ENCODE results near the gene SLC17A8.

SLC17A8 gene

DNA sequence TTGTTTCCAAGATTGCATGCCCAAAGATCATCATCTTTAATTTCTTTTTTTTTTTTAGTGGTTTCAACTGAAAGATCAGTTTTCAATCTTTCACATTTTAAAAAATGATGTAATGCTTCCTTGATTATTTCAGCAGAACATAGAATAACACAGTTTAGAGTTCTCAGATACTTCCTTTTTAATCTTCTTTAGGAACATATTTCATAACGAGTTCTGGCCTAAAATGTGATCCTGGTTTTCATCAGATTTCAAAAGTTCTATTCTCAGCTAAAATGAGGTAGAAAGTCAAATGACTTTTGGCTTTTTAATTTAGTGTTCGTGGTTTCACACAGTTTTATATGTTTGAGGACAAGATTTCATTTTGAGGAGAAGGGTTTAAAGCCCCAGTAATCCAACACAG is 76.8 kb downstream of the SLC17A8 start:
- Histone ChIP-seq H3K36me3 (ENCODE audit: insufficient read depth, low read depth, low read length) (no peaks in the 10 kb centered on the region), H3K27ac (ENCODE audit: low read length) (no peak overlapping the region)

DNA sequence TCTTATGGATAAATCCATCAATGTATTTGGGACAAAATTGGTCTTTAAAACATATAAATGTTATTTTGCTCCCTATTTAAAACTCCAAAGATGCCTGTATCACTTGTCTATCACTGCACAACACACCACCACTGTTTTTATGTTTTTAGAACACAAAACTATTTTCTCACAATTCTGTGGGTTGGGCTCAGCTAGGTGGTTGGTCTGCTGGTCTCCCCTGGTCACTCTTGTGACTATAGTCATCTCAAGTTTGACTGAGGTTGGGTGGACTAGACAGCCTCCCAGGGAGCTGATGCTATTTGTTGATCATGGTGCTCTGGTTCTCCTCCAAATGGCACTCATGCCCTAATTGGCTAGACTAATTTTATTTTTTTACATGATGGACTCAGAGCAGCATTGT is 77.3 kb downstream of the SLC17A8 start:
- H3K27ac ChIP-seq (ENCODE audit: low read length), result no peak overlapping the region
- no peaks in the 10 kb centered on the region for H3K27me3 ChIP-seq (ENCODE audit: insufficient read depth, low read length)
- H3K4me3 ChIP-seq (ENCODE audit: low read length), result no peak overlapping the region
- H3K9me3 ChIP-seq (ENCODE audit: insufficient read depth, low read depth, low read length), result no peaks in the 10 kb centered on the region
- H3K4me1 ChIP-seq (ENCODE audit: insufficient read depth, low read length), result no peaks in the 10 kb centered on the region
- H3K36me3 ChIP-seq (ENCODE audit: insufficient read depth, low read depth, low read length), result no peaks in the 10 kb centered on the region
- H3K9ac ChIP-seq (ENCODE audit: low read depth, low read length), result no peak overlapping the region

More for the DNA sequence above, 76.8 kb downstream of the SLC17A8 start:
- H3K4me1 ChIP-seq (ENCODE audit: insufficient read depth, low read length), result no peaks in the 10 kb centered on the region
- no peaks in the 10 kb centered on the region for H3K27me3 ChIP-seq (ENCODE audit: insufficient read depth, low read length)
- H3K9ac ChIP-seq (ENCODE audit: low read depth, low read length), result no peak overlapping the region
- no peaks in the 10 kb centered on the region for H3K9me3 ChIP-seq (ENCODE audit: insufficient read depth, low read depth, low read length)
- H3K4me3 ChIP-seq (ENCODE audit: low read length), result no peak overlapping the region

DNA sequence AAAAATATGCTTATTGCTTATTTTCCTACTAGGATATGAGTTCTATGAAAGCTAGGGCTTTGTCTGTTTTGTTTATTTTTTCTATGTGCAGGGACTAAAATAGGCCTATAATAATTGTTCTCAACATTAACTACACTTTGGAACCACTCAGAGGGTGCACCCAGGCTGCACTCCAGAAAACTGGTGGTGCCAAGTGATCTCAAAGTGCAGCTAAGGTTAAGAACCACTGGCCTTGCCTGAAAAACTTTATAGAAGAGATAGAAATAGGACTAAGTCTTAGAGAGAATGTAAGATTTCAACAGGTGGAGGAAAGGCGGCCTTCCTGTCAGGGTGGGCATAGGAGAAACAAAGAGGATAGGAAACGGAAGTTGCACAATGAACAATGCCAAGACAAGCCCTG is 79.1 kb downstream of the SLC17A8 start:
- Histone ChIP-seq H3K9ac (ENCODE audit: low read depth, low read length) (no peak overlapping the region), H3K27me3 (ENCODE audit: insufficient read depth, low read length) (no peaks in the 10 kb centered on the region), H3K4me3 (ENCODE audit: low read length) (no peak overlapping the region), H3K4me1 (ENCODE audit: insufficient read depth, low read length) (no peaks in the 10 kb centered on the region), H3K36me3 (ENCODE audit: insufficient read depth, low read depth, low read length) (no peaks in the 10 kb centered on the region), H3K27ac (ENCODE audit: low read length) (no peak overlapping the region), H3K9me3 (ENCODE audit: insufficient read depth, low read depth, low read length) (no peaks in the 10 kb centered on the region)

DNA sequence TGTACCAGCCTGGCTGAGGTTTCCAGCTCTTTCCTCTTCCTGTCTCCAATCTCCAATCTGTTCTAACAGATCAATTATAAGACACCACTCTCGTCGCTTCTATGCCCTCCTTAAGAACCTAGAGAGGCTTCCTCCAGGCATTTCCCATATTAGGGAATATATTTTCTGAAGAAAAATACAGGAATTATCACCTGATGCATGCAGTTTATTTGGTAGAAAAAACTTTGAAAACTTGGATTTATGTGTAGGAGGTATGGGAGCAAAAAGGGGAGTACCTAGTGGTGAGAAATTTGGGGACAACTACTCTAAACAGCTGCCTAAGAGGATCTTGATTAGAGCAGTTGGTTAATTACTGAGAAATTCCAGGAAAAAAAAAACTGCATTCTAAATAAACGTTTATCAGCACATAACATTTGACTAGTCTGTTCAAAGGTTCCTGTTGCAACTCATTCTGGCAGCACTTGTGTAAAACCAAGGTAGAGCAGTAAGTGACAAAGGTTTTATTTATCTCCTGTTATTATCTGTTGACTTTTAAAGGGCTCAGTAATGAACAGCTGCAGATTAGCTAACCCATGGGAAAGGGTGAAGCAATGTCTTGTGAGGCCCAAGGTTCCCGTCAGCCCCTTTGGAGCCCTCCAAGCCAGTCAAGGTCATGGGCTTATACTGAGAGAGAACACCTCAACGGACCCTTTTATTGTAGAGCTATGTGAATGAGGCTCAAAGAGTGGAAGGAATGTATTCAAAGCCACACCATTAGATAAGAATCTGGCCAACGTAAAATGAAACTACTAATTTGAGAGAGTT is 80.4 kb downstream of the SLC17A8 start:
- Histone ChIP-seq H3K9ac (ENCODE audit: low read depth, low read length) (no peak overlapping the region), H3K9me3 (ENCODE audit: insufficient read depth, low read depth, low read length) (no peaks in the 10 kb centered on the region)

DNA sequence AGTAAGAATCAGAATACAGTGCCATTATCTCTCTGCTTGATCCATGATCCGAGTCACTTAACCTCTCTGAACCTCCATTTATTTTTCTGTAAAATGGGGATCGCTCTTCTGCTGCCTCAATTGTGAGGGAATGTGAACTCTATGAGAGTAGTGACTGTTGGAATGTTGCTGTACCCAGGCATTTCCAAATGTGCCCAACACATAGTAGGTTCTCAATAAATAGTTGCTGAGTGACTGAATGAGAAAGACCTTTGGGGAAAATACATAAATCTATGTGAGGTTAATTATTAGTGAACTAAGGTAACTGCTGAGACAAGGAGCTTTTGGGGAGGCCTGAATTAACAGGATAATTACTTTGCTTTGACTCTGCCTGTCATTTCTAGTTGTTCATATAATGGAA is 82.9 kb downstream of the SLC17A8 start:
- H3K4me3 ChIP-seq (ENCODE audit: low read length), result no peak overlapping the region
- no peaks in the 10 kb centered on the region for H3K36me3 ChIP-seq (ENCODE audit: insufficient read depth, low read depth, low read length)
- no peak overlapping the region for H3K27ac ChIP-seq (ENCODE audit: low read length)
- no peaks in the 10 kb centered on the region for H3K4me1 ChIP-seq (ENCODE audit: insufficient read depth, low read length)
- no peaks in the 10 kb centered on the region for H3K27me3 ChIP-seq (ENCODE audit: insufficient read depth, low read length)
- H3K9me3 ChIP-seq (ENCODE audit: insufficient read depth, low read depth, low read length), result no peaks in the 10 kb centered on the region
- H3K9ac ChIP-seq (ENCODE audit: low read depth, low read length), result no peak overlapping the region

More for the DNA sequence above, 80.4 kb downstream of the SLC17A8 start:
- H3K4me1 ChIP-seq (ENCODE audit: insufficient read depth, low read length), result no peaks in the 10 kb centered on the region
- H3K27me3 ChIP-seq (ENCODE audit: insufficient read depth, low read length), result no peaks in the 10 kb centered on the region
- H3K36me3 ChIP-seq (ENCODE audit: insufficient read depth, low read depth, low read length), result no peaks in the 10 kb centered on the region
- no peak overlapping the region for H3K27ac ChIP-seq (ENCODE audit: low read length)
- no peak overlapping the region for H3K4me3 ChIP-seq (ENCODE audit: low read length)

DNA sequence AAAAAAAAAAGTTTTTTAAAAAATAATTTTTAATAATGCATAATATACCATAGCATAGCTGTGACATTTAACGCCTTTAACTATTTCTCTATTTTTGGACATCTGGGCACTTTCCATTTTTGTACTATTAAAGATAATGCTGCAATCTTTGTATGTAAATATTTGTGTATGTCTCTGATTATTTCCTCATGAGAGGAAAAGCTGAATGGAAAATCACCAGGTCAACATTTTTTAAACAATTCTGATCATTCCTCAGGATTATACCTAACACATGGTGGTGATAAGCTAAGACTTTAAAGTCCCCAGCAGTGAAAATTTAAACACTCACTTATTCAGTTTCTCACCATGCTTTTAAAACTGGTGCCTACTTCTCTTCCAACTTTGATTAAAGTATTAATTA is 85.5 kb downstream of the SLC17A8 start:
- Histone ChIP-seq H3K27ac (ENCODE audit: low read length) (no peak overlapping the region), H3K27me3 (ENCODE audit: insufficient read depth, low read length) (no peaks in the 10 kb centered on the region), H3K4me3 (ENCODE audit: low read length) (no peak overlapping the region), H3K9me3 (ENCODE audit: insufficient read depth, low read depth, low read length) (no peaks in the 10 kb centered on the region), H3K36me3 (ENCODE audit: insufficient read depth, low read depth, low read length) (no peaks in the 10 kb centered on the region), H3K4me1 (ENCODE audit: insufficient read depth, low read length) (no peaks in the 10 kb centered on the region; the same call in 1 of the 2 replicates), H3K9ac (ENCODE audit: low read depth, low read length) (no peak overlapping the region)

DNA sequence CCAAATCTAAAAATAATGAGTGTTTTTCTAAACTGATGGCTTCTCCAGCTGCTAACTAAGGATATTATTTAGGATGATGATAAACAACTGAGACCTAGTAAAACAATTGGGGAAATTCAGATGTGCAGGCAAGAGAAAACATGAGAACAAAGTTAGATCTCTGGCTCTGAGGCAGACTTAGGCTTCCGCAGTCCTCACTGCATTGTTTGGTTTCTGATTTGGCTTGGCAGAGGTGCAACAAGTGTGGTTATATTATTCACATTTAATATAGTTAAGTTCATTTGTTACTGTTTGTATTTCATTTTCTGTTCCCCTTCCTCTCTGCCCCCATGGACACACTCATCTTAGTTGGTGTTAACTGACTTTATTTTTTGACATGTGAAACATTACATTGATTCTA is 86.6 kb downstream of the SLC17A8 start:
- Histone ChIP-seq H3K9ac (ENCODE audit: low read depth, low read length) (no peak overlapping the region), H3K27ac (ENCODE audit: low read length) (no peak overlapping the region), H3K36me3 (ENCODE audit: insufficient read depth, low read depth, low read length) (no peaks in the 10 kb centered on the region), H3K4me1 (ENCODE audit: insufficient read depth, low read length) (no peaks in the 10 kb centered on the region; the same call in 1 of the 2 replicates), H3K9me3 (ENCODE audit: insufficient read depth, low read depth, low read length) (no peaks in the 10 kb centered on the region), H3K4me3 (ENCODE audit: low read length) (no peak overlapping the region), H3K27me3 (ENCODE audit: insufficient read depth, low read length) (no peaks in the 10 kb centered on the region)

DNA sequence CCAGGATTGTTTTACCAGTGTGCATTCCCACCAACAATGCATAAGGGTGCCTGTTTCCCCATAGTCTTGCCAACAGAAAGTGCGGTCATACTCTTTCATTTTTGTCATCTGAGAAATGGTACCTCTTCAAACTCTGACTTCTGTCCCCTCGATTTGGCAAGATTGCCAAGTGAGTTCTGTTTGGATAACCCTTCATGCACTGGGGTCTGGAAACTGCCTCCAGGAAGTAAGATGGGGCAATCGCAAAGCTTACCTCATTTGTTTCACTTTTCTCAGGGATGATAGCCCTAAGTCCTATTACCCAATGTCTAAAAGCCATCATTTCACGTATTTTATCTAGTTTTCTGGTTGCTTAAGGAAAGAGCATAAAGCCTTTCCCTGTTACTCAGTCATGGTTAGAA is 88.2 kb downstream of the SLC17A8 start:
- Histone ChIP-seq H3K9me3 (ENCODE audit: insufficient read depth, low read depth, low read length) (no peaks in the 10 kb centered on the region), H3K27me3 (ENCODE audit: insufficient read depth, low read length) (no peaks in the 10 kb centered on the region), H3K36me3 (ENCODE audit: insufficient read depth, low read depth, low read length) (no peaks in the 10 kb centered on the region), H3K4me3 (ENCODE audit: low read length) (no peak overlapping the region), H3K9ac (ENCODE audit: low read depth, low read length) (no peak overlapping the region), H3K27ac (ENCODE audit: low read length) (no peak overlapping the region), H3K4me1 (ENCODE audit: insufficient read depth, low read length) (no peaks in the 10 kb centered on the region; the same call in 1 of the 2 replicates)

DNA sequence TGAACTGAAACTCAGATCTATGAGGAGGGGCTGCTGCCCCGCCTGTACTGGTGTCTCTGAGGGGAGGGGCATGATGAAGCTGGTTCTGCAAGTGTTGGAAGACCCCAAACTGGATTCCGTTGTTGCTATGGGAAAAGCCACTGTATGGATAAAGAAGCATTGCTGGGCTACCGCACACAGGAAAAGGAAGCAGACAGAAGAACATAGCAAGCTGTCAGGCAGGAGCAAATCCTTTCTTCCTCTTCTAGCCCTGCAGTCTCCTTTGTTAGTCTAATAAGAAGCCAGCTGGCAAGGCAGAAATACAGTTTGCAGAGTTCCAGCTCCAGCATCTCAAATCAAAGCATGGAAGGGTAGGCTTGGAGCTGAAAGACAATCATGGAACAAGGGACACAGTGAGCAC is 90.5 kb downstream of the SLC17A8 start:
- no peaks in the 10 kb centered on the region for H3K36me3 ChIP-seq (ENCODE audit: insufficient read depth, low read depth, low read length)
- no peaks in the 10 kb centered on the region; the same call in 1 of the 2 replicates for H3K4me1 ChIP-seq (ENCODE audit: insufficient read depth, low read length)
- H3K9ac ChIP-seq (ENCODE audit: low read depth, low read length), result no peak overlapping the region
- H3K9me3 ChIP-seq (ENCODE audit: insufficient read depth, low read depth, low read length), result no peaks in the 10 kb centered on the region
- no peak overlapping the region for H3K27ac ChIP-seq (ENCODE audit: low read length)
- H3K4me3 ChIP-seq (ENCODE audit: low read length), result no peak overlapping the region
- no peaks in the 10 kb centered on the region for H3K27me3 ChIP-seq (ENCODE audit: insufficient read depth, low read length)

DNA sequence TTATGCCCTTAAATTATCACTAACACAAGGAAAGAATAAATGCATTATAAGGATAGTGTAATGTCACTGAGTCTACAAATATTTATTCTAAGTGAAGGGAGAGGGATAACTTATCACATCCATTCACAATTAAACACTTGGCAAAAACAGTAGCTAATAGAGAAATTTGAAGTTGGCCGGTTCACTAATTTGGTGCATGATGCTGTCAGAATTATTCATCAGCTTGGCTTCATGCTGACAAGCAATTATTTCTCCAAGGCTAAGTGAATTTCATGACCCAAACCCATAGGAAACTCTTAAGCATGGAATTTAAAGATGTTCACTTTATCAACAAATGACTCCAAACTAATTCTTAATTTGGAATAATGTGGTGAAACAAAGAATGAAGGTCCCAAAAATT is 91.8 kb downstream of the SLC17A8 start:
- no peak overlapping the region for H3K27ac ChIP-seq (ENCODE audit: low read length)
- H3K9ac ChIP-seq (ENCODE audit: low read depth, low read length), result no peak overlapping the region
- H3K36me3 ChIP-seq (ENCODE audit: insufficient read depth, low read depth, low read length), result no peaks in the 10 kb centered on the region
- no peaks in the 10 kb centered on the region for H3K9me3 ChIP-seq (ENCODE audit: insufficient read depth, low read depth, low read length)
- no peaks in the 10 kb centered on the region; the same call in 1 of the 2 replicates for H3K4me1 ChIP-seq (ENCODE audit: insufficient read depth, low read length)
- no peaks in the 10 kb centered on the region for H3K27me3 ChIP-seq (ENCODE audit: insufficient read depth, low read length)
- H3K4me3 ChIP-seq (ENCODE audit: low read length), result no peak overlapping the region

DNA sequence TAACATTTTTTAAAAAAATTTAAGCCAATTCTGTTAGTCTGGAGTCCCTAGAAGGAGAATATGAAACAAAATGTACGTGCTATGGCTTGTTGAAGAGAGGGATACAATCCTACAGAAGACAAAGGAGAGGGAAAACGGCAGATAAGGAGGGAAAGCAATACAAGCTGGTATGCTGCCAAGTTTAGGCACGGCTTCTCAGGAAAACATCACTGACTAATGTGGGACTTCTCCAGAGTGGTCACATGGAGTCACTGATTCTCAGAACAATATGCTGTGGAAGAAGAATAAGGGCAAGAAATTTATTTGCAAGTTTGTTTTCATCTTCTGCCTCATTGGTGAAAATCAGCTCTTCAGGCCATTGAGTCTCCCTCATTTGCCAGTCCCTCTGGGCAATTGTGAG is 93.9 kb downstream of the SLC17A8 start:
- Histone ChIP-seq H3K9me3 (ENCODE audit: insufficient read depth, low read depth, low read length) (no peaks in the 10 kb centered on the region), H3K9ac (ENCODE audit: low read depth, low read length) (no peak overlapping the region), H3K36me3 (ENCODE audit: insufficient read depth, low read depth, low read length) (no peaks in the 10 kb centered on the region), H3K4me3 (ENCODE audit: low read length) (no peak overlapping the region), H3K27ac (ENCODE audit: low read length) (no peak overlapping the region), H3K4me1 (ENCODE audit: insufficient read depth, low read length) (no peaks in the 10 kb centered on the region; the same call in 1 of the 2 replicates), H3K27me3 (ENCODE audit: insufficient read depth, low read length) (no peaks in the 10 kb centered on the region)

DNA sequence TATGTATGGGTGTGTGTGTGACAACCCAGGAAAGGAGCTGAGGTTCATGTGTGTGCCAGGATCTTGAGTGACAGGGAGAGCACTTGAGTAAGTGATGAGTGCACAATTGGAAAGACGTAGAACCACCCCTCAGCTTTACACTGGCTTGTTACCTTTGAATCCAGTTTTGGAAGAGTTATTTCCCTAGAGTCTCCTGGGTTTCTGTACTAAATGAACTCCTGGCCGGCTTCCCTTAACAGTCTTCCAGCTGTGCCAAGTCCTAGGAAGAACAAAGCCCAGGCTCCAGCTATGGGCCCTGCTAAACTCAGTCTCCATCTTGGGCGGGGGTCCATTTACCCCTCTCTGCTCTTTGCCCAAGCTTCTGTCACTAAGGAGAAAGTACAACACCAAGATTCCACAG is 97.1 kb downstream of the SLC17A8 start:
- Histone ChIP-seq H3K9ac (ENCODE audit: low read depth, low read length) (no peak overlapping the region), H3K27ac (ENCODE audit: low read length) (no peak overlapping the region), H3K4me3 (ENCODE audit: low read length) (no peak overlapping the region), H3K4me1 (ENCODE audit: insufficient read depth, low read length) (no peaks in the 10 kb centered on the region), H3K9me3 (ENCODE audit: insufficient read depth, low read depth, low read length) (no peaks in the 10 kb centered on the region), H3K27me3 (ENCODE audit: insufficient read depth, low read length) (no peaks in the 10 kb centered on the region), H3K36me3 (ENCODE audit: insufficient read depth, low read depth, low read length) (no peaks in the 10 kb centered on the region)

Data from iPS-20b (cell line).